Esophagus mucosa (tissue), 1 donor: ENCODE data around the gene SF3A1. TPM values are rescaled to one million over a fixed set of nuclear protein-coding genes. Genes with fewer than 3 reads are reported as not detected.

Experiments
- ATAC-seq: fragments of 200-7000 bp; cut with Tn5 transposase; one replicate; pipeline ENCODE4 v1.9.1; 2020
- total RNA-seq: library from RNA; stranded (reverse); gene quantifications from one replicate; pipeline ENCODE4 v1.2.4, GENCODE V29; 2023
- donor health status: DM: yes; HTN: yes; CAD: no.

The SF3A1 gene
- total RNA-seq, 1 donor from 2014 or later: 111 TPM

DNA sequence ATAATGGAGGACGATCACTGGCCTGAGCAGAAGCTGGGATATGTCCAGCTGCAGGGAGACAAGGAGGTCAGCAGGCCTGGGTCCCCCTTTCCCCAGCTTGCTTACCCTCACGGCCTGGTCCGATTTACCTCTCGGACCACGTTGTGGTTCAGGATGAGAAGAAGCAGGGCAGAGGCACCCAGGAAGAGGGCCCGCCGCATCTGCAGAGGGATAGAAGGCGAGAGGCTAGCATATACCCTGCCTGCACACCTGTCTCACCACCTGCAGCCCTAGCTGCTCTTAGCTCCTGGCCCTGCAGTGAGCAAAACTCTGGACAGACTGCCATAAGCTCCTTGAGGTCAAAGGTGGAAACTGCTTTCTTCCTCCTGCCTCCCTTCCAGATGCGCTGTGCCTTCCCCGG is 29.2 kb upstream of the SF3A1 start:
- ATAC-seq: no peak

DNA sequence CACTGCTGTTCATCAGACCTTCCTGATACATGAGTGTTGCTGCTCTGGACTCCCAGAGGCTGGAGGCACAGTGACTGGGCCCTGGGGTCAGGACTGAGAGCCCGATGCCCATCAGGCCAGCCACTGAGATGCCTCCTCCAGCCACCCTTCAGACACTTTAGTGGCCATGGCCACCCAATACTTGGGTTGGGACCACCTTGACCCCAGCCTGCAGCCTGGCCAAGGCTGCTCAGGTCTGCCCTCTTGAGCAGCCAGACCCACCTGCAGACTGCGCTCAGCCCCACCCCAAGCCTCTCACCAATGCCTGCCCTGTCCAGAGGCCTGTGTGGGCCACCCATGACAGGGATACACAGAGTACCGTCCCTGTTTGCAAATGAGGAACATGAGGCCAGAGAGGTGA is 26.4 kb upstream of the SF3A1 start:
- no peak for ATAC-seq

- ATAC-seq: no peak
Observed at GRCh38 chr22:30382340-30382739, 25.6 kb upstream of the SF3A1 start.

DNA sequence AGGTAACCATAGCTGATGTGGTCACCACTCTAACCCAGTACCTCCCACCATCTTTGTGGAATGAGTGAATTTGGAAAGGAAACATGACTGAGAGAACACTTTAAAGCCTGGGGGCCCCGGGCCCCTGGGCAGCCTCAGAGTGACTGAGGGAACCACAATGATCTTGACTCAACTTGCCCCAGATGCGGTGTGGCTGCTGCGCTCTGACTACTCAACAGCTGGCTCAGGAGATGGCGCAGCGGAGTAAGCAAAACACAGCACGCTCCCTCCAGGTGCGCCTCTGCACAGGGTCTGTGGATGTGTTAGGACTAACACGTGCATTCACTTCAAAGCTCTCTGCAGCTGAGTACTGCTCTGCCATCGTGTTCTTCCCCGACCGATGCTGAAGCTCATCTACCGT is 24.6 kb upstream of the SF3A1 start:
- ATAC-seq: no peak

- ATAC-seq: no peak
Observed at GRCh38 chr22:30380011-30380410, 23.3 kb upstream of the SF3A1 start.

DNA sequence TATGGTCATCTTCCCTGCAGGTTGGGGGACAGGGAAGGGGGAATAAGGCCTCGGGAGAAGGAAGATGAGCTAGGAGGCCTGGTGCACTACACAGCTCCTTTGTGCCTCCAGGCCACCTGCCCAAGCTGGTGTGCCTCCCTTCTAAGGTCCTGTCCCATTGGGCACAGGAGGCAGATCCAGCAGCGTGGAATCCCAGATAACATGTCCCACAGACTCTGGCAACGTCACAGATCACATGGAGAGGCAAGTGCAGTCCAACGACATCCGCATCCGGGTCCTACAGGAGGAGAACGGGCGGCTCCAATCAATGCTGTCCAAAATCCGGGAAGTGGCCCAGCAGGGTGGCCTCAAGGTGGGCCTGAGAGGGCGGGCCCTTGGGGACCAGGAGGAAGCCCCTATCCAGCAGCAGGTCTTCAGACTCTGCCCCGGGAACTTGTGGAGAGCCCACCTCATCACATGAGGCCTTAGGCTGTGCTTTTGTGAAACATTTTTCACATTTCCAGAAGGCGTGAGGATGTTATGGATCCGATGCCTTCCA is 18.7 kb upstream of the SF3A1 start:
- ATAC-seq: no peak

GRCh38 chr22:30373331-30374325 is 16.9 kb upstream of the SF3A1 start:
- no peak for ATAC-seq

GRCh38 chr22:30372915-30373314 is 16.2 kb upstream of the SF3A1 start:
- no peak for ATAC-seq

DNA sequence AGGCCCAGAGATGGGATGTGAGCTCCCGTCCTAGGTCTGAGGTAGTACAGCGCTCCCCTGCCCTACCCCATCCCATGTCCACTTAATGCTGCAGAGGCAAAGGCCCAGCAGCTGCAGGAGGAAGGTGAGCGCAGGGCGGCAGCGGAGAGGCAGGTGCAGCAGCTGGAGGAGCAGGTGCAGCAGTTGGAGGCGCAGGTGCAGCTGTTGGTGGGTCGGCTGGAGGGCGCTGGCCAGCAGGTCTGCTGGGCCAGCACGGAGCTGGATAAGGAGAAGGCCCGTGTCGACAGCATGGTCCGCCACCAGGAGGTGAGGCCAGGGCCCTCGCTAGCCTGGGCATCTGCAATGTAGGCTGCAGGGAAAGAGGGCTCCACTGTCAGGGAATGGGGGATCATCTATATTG is 15.3 kb upstream of the SF3A1 start:
- no peak for ATAC-seq

- no peak for ATAC-seq
Observed at GRCh38 chr22:30371321-30371720, 14.6 kb upstream of the SF3A1 start.

DNA sequence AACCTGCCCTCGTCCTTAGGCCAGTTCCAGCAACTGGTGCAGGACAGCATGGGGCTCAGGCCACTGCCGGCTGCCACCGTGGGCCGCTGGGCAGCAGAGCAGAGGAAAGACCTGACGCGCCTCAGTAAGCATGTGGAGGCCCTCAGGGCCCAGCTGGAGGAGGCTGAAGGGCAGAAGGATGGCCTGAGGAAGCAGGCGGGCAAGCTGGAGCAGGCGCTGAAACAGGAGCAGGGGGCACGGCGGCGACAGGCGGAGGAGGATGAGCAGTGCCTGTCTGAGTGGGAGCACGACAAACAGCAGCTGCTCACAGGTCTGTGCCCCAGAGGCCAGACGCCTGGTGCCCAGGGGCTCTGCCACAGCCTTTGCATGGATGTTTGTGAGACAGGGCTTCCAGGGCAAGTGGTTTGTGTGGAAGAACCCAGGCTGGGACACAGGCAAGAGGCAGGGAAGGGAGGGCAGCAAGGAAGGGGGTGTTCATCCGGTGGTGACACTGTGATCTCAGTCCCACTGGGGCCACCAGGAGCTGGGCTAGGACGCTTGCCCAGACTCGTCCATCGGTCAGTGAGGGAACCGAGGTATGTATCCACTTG is 14.0 kb upstream of the SF3A1 start:
- no peak for ATAC-seq

- ATAC-seq: no peak
Observed at GRCh38 chr22:30368420-30368819, 11.7 kb upstream of the SF3A1 start.

DNA sequence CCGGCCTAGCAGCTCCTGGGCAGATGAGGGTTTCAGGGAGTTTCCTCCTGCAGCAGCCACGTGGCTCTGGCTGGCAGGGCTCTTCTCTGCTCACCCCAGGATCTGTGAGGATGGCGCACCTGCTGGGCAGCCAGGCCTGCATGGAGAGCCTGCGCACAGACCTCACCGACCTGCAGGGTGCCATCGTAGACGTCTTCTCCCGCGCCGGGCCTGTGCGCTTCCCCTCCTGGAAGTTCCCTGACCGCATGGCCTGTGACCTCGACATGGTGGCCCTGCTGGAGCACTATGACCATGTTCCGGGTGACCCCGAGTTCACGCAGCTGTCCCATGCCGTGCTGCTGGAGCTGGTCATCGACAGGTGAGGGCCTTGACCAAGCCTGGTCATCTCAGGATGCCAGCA is 9.2 kb upstream of the SF3A1 start:
- ATAC-seq: no peak

DNA sequence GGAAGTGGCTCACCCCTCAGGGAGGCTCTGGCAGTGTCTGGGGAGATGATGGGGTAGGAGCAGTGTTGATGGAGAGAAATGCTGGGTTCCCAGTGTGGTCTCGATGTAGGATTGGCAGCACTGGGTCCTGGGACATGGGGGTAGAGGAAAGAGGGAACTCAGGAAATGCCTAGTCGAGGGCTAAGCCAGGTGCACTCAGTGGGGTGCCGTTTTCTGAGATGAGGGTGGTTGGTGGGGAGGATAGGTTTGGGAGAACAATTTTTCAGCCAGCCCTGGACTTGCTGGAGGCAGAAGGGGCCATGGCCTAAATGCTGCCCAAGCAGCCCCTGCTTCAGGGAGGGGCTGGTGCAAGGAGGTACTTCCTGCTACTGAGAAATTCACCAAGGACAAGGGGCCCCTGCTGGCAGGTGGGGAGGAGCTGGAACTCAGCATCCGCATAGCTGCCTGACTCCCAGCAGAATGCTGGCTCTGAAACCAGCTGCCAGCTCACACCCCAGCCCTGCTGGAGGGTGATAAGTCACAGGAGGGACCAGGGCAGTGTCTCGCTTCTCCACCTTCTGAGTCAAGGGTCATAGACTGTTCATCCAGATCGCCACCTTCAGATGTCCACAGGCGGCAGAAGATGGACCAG is 6.1 kb upstream of the SF3A1 start:
- ATAC-seq: no peak

DNA sequence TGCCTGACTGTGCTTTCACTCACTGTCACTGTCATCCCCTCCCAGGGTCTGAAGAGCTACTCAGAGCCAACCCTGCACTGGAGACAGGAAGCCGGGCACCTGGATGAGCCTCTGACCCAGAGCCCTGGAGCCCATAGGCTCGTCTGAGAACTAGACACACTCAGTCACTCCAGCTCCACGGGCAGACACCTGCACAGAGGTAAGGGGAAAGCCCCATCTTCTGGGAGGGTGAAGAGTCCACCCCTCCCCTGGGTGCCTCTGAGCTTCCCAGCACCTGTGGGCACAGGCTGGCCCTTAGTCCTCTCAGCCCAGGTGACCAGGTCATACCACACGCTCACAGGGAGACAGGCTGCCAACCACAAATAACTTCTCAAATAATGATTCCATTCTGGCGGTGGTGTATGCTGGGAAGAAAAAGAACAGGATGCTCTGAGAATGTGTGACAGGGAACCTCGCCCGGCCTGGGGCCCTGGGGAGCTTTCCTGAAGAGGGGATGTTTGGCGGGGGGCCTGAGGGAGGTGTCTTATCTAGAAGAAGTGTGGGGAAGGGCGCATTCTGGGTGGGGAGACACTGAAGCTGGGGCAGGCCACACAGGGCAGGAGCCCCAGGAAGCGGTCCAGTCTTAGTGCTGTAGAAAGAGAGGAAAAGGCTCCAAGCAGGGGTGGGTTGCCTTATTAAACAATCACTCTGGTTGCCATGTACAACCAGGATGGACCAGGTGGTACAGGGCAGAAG is 5.4 kb upstream of the SF3A1 start:
- no peak for ATAC-seq

DNA sequence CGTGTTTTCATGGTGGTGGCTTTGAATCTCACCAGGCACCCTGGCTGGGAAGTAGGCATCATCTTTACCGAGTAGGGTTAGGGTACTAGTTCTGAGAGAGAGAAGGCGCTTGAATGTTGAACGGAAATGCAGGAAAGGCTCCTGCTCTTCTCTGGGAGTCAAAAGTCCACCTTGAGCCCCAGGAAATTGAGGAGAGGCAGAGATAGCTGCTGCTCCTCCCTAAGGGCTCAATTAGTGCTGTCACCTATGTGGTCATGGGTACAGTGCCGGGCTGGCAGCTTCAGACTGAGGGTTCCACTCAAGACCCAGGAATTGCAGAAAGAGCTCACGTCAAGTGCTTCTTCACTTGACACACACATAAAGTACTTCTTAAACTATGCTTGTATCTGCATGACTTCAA is 1.8 kb upstream of the SF3A1 start:
- ATAC-seq: no peak

- no peak for ATAC-seq
Observed at GRCh38 chr22:30357650-30358215, 1.0 kb upstream of the SF3A1 start.

GRCh38 chr22:30357236-30357570 is 509 bp upstream of the SF3A1 start:
- no peak for ATAC-seq

GRCh38 chr22:30354644-30355043 is 2.0 kb downstream of the SF3A1 start:
- no peak for ATAC-seq

DNA sequence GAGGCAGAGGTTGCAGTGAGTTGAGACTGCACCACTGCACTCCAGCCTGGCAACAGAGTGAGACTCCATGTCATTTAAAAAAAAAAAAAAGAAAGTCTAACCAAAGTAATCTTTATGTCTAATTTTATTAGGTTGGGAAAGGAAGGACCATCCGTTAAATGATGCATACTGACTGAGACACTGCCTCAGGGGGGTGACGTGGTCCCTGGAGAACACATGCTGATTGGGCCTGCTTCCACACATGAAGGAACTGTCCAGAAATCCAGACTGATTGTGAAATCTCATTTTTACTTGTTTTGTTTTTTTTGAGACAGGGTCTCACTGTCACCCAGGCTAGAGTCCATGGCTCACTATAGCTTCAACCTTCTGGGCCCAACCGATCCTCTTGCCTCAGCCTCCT is 5.5 kb downstream of the SF3A1 start:
- ATAC-seq: no peak

- no peak for ATAC-seq
Observed at GRCh38 chr22:30348809-30349208, 7.9 kb downstream of the SF3A1 start.

- ATAC-seq: no peak
Observed at GRCh38 chr22:30348404-30348803, 8.3 kb downstream of the SF3A1 start.
